BJ (cell line): Measurements from ENCODE around the gene TSHZ2. TPM values are rescaled to one million over a fixed set of nuclear protein-coding genes. Genes with fewer than 3 reads are reported as not detected.

ENCODE experiments used
- CTCF ChIA-PET: fragments of 350-600 bp; formaldehyde crosslinking; extraction: SDS; loops from one replicate; lab custom pipeline; 2021; ENCODE audit warnings: antibody characterized with exemption, inconsistent platforms; lab: Yijun Ruan, JAX
- POLR2A ChIA-PET: fragments of 300-600 bp; sonication (Branson Sonifier 250); formaldehyde crosslinking; extraction: SDS; loops from one replicate; lab custom pipeline; 2021; ENCODE audit warnings: antibody characterized with exemption; lab: Charles Lee
- DNase-seq: peaks from one replicate; pipeline ENCODE4 v3.0.0-alpha.2; 2011; ENCODE audit warnings: low read depth
- H3K27me3 ChIP-seq: 2 replicates; pipeline ENCODE4 v1.6.0; 2011; ENCODE audit warnings: low read length; ENCODE audit not compliant: control insufficient read depth, insufficient read depth
- H3K36me3 ChIP-seq: 2 replicates; pipeline ENCODE4 v1.5.1; 2011; ENCODE audit warnings: low read length; ENCODE audit not compliant: control insufficient read depth, insufficient read depth
- H3K4me3 ChIP-seq: 2 replicates; pipeline ENCODE4 v1.5.1; 2011; ENCODE audit warnings: low read depth, mild to moderate bottlenecking, control low read depth, low read length
- CTCF ChIP-seq: IDR thresholded peaks from 2 replicates; pipeline ENCODE4 v1.5.1; 2011; ENCODE audit warnings: low read depth, mild to moderate bottlenecking, control low read depth, inconsistent platforms, low read length, moderate library complexity; ENCODE audit not compliant: insufficient read depth
- polyA plus RNA-seq: library from polyadenylated mRNA; depleted of rRNA; stranded (reverse); fragments of >200 nt; gene quantifications from 2 replicates; pipeline ENCODE4 v1.2.3, GENCODE V29; 2011

Gene TSHZ2
- polyA plus RNA-seq, 1 experiment, result not detected

- Histone ChIP-seq H3K4me3 (no peak overlapping the region), H3K27me3 (no peaks in the 10 kb centered on the region), H3K36me3 (no peaks in the 10 kb centered on the region)
- ChIA-PET POLR2A (no interaction called here), CTCF (no interaction called here)
- no peak for TF ChIP-seq CTCF
- no peak for DNase-seq
Measured at GRCh38 chr20:53255102-53255710, 283.0 kb downstream of the TSHZ2 start.

GRCh38 chr20:53258741-53259140 lies 286.6 kb downstream of the TSHZ2 start:
- no peak for TF ChIP-seq CTCF
- ChIA-PET POLR2A (no interaction called here), CTCF (interaction anchor here (0.7 kb wide), 1 partner anchor 23 kb away, joined by 3 read pairs; no protein-coding TSS in a partner anchor)
- H3K27me3 ChIP-seq, result no peaks in the 10 kb centered on the region
- H3K4me3 ChIP-seq, result no peak overlapping the region
- no peaks in the 10 kb centered on the region for H3K36me3 ChIP-seq
- no peak for DNase-seq

GRCh38 chr20:53260168-53260567 lies 288.0 kb downstream of the TSHZ2 start:
- no peak for DNase-seq
- Histone ChIP-seq H3K36me3 (no peaks in the 10 kb centered on the region), H3K27me3 (no peaks in the 10 kb centered on the region), H3K4me3 (no peak overlapping the region)
- no peak for TF ChIP-seq CTCF
- ChIA-PET CTCF (no interaction called here), POLR2A (no interaction called here)

GRCh38 chr20:53260591-53260990 lies 288.4 kb downstream of the TSHZ2 start:
- no peaks in the 10 kb centered on the region for H3K36me3 ChIP-seq
- DNase-seq, result no peak
- ChIA-PET POLR2A (no interaction called here), CTCF (no interaction called here)
- no peaks in the 10 kb centered on the region for H3K27me3 ChIP-seq
- TF ChIP-seq CTCF, result no peak
- H3K4me3 ChIP-seq, result no peak overlapping the region

- CTCF ChIA-PET, result no interaction called here
- no peak for TF ChIP-seq CTCF
- H3K27me3 ChIP-seq, result no peaks in the 10 kb centered on the region
- POLR2A ChIA-PET, result no interaction called here
- no peaks in the 10 kb centered on the region for H3K36me3 ChIP-seq
- DNase-seq, result no peak
- H3K4me3 ChIP-seq, result no peak overlapping the region
Measured at GRCh38 chr20:53262365-53262764, 290.2 kb downstream of the TSHZ2 start.
